Measurements from ENCODE around the gene SLC17A1. TPM values are rescaled to one million over a fixed set of nuclear protein-coding genes. Genes with fewer than 3 reads are reported as not detected.

The SLC17A1 gene
- total RNA-seq, 6 experiments from 2014 or later, result 10.5 to 22.8 (median 14.5) TPM

GRCh38 chr6:25757936-25758642 lies 73.8 kb downstream of the SLC17A1 start:
- WGBS (ENCODE audit: insufficient coverage, low coverage, low lambda C conversion rate, missing lambda C conversion rate), result 22% methylated on average over 5 of the region's 6 CpGs
- ATAC-seq (peak; percentile 11 to 39 (median 18)), DNase-seq (no peak)
- no peaks in the 10 kb centered on the region for H3K27me3 ChIP-seq
- intact Hi-C loops (cut with DNase I), result no loop called here
- H3K36me3 ChIP-seq, result peaks cover 0 to 13% (median 2%) of the 10 kb centered on the region in 4 donors
- H3K4me3 ChIP-seq, result peak overlapping the region; percentile 4 to 49 (median 8)
- no peaks in the 10 kb centered on the region for H3K9me3 ChIP-seq
- peak overlapping the region; percentile 82 to 92 (median 89) for H3K27ac ChIP-seq
- TF ChIP-seq CTCF (IDR thresholded peaks at IDR 0.05) (no peak), POLR2A (IDR thresholded peaks at IDR 0.05) (no peak)
- H3K4me1 ChIP-seq, result peaks cover 0 to 33% (median 2%) of the 10 kb centered on the region in 4 donors

- ATAC-seq (peak; percentile 72 to 84 (median 81)), DNase-seq (peak in 2 of 3 donors; percentile 53 to 54)
- Histone ChIP-seq H3K27me3 (no peaks in the 10 kb centered on the region), H3K36me3 (peaks cover 0 to 3% (median 0%) of the 10 kb centered on the region in 4 donors), H3K9me3 (no peaks in the 10 kb centered on the region), H3K4me1 (peaks cover 0 to 33% (median 2%) of the 10 kb centered on the region in 4 donors), H3K27ac (peak overlapping the region; percentile 82 to 92 (median 89)), H3K4me3 (peak overlapping the region; percentile 44 to 54 (median 49))
- intact Hi-C loops (cut with DNase I), result no loop called here
- 30% methylated on average over 9 of the region's 9 CpGs for WGBS (ENCODE audit: insufficient coverage, low coverage, low lambda C conversion rate, missing lambda C conversion rate)
- TF ChIP-seq POLR2A (IDR thresholded peaks at IDR 0.05) (no peak), CTCF (IDR thresholded peaks at IDR 0.05) (peak in 2 of 4 donors; percentile 7 to 20)
These were observed 75.2 kb downstream of the SLC17A1 start for GRCh38 chr6:25756382-25757363.

- TF ChIP-seq CTCF (IDR thresholded peaks at IDR 0.05) (no peak), POLR2A (IDR thresholded peaks at IDR 0.05) (no peak)
- ATAC-seq (peak in 3 of 4 donors; percentile 8 to 41 (median 25)), DNase-seq (no peak)
- peaks cover 0 to 33% (median 2%) of the 10 kb centered on the region in 4 donors for H3K4me1 ChIP-seq
- peak overlapping the region; percentile 82 to 92 (median 89) for H3K27ac ChIP-seq
- peak overlapping the region; percentile 44 to 54 (median 49) for H3K4me3 ChIP-seq
- no peaks in the 10 kb centered on the region for H3K9me3 ChIP-seq
- no peaks in the 10 kb centered on the region for H3K36me3 ChIP-seq
- intact Hi-C loops (cut with DNase I), result no loop called here
- WGBS (ENCODE audit: insufficient coverage, low coverage, low lambda C conversion rate, missing lambda C conversion rate), result 36% methylated on average over 1 of the region's 1 CpG
- no peaks in the 10 kb centered on the region for H3K27me3 ChIP-seq
These were observed 76.4 kb downstream of the SLC17A1 start for GRCh38 chr6:25755483-25755882.

- Histone ChIP-seq H3K27me3 (no peaks in the 10 kb centered on the region), H3K9me3 (no peaks in the 10 kb centered on the region), H3K4me1 (peaks cover 0 to 35% (median 2%) of the 10 kb centered on the region in 4 donors), H3K36me3 (no peaks in the 10 kb centered on the region), H3K27ac (peak within 1 kb of the TSS; percentile 82 to 92 (median 89)), H3K4me3 (peak within 1 kb of the TSS; percentile 44 to 54 (median 49))
- intact Hi-C loops (cut with DNase I), result no loop called here
- peak; percentile 27 to 58 (median 32) for ATAC-seq
- no peak for DNase-seq
- TF ChIP-seq POLR2A (IDR thresholded peaks at IDR 0.05) (peak; percentile 53), CTCF (IDR thresholded peaks at IDR 0.05) (no peak)
These were observed 77.3 kb downstream of the SLC17A1 start, which contains the start of gene SLC17A4 for GRCh38 chr6:25754535-25754934. SLC17A4 (plus strand) TSS chr6:25754742; CDS start chr6:25761963, 7,221 bp downstream.

Measured in right lobe of liver (tissue), 6 donors.